Measurements from ENCODE around the gene CAMK2D.

Gene CAMK2D

GRCh38 chr4:113440371-113440770, 321.2 kb downstream of the CAMK2D start:
- Histone ChIP-seq H3K27me3 (ENCODE audit: control insufficient read depth, insufficient read depth, low read length) (no peaks in the 10 kb centered on the region), H3K27ac (ENCODE audit: low read depth, low read length) (no peak overlapping the region), H3K4me1 (ENCODE audit: control insufficient read depth, insufficient read depth, low read length) (peaks cover 31% of the 10 kb centered on the region), H3K9ac (ENCODE audit: low read length) (no peak overlapping the region), H3K36me3 (ENCODE audit: control insufficient read depth, insufficient read depth, low read length) (no peaks in the 10 kb centered on the region), H3K4me3 (ENCODE audit: low read length) (no peak overlapping the region)

GRCh38 chr4:113438596-113438995, 322.9 kb downstream of the CAMK2D start:
- no peak overlapping the region for H3K4me3 ChIP-seq (ENCODE audit: low read length)
- H3K36me3 ChIP-seq (ENCODE audit: control insufficient read depth, insufficient read depth, low read length) = no peaks in the 10 kb centered on the region
- peaks cover 18% of the 10 kb centered on the region for H3K4me1 ChIP-seq (ENCODE audit: control insufficient read depth, insufficient read depth, low read length)
- H3K27ac ChIP-seq (ENCODE audit: low read depth, low read length) = no peak overlapping the region
- H3K9ac ChIP-seq (ENCODE audit: low read length) = no peak overlapping the region
- no peaks in the 10 kb centered on the region for H3K27me3 ChIP-seq (ENCODE audit: control insufficient read depth, insufficient read depth, low read length)

GRCh38 chr4:113437129-113437528, 324.4 kb downstream of the CAMK2D start:
- H3K4me3 ChIP-seq (ENCODE audit: low read length) = no peak overlapping the region
- peak overlapping the region; percentile 76 for H3K27ac ChIP-seq (ENCODE audit: low read depth, low read length)
- H3K27me3 ChIP-seq (ENCODE audit: control insufficient read depth, insufficient read depth, low read length) = no peaks in the 10 kb centered on the region

GRCh38 chr4:113436360-113436759, 325.2 kb downstream of the CAMK2D start:
- Histone ChIP-seq H3K36me3 (ENCODE audit: control insufficient read depth, insufficient read depth, low read length) (no peaks in the 10 kb centered on the region), H3K9ac (ENCODE audit: low read length) (no peak overlapping the region), H3K27me3 (ENCODE audit: control insufficient read depth, insufficient read depth, low read length) (no peaks in the 10 kb centered on the region), H3K4me1 (ENCODE audit: control insufficient read depth, insufficient read depth, low read length) (peaks cover 23% of the 10 kb centered on the region), H3K27ac (ENCODE audit: low read depth, low read length) (peak overlapping the region; percentile 76), H3K4me3 (ENCODE audit: low read length) (no peak overlapping the region)

More at GRCh38 chr4:113437129-113437528, 324.4 kb downstream of the CAMK2D start:
- Histone ChIP-seq H3K9ac (ENCODE audit: low read length) (no peak overlapping the region), H3K36me3 (ENCODE audit: control insufficient read depth, insufficient read depth, low read length) (no peaks in the 10 kb centered on the region), H3K4me1 (ENCODE audit: control insufficient read depth, insufficient read depth, low read length) (peaks cover 23% of the 10 kb centered on the region)

- Histone ChIP-seq H3K9ac (ENCODE audit: low read length) (no peak overlapping the region), H3K36me3 (ENCODE audit: control insufficient read depth, insufficient read depth, low read length) (no peaks in the 10 kb centered on the region), H3K27me3 (ENCODE audit: control insufficient read depth, insufficient read depth, low read length) (no peaks in the 10 kb centered on the region), H3K4me1 (ENCODE audit: control insufficient read depth, insufficient read depth, low read length) (peaks cover 23% of the 10 kb centered on the region), H3K27ac (ENCODE audit: low read depth, low read length) (peak overlapping the region; percentile 76), H3K4me3 (ENCODE audit: low read length) (no peak overlapping the region)
These were observed 325.6 kb downstream of the CAMK2D start for GRCh38 chr4:113435893-113436292.

- Histone ChIP-seq H3K4me3 (ENCODE audit: low read length) (no peak overlapping the region), H3K9ac (ENCODE audit: low read length) (no peak overlapping the region), H3K27ac (ENCODE audit: low read depth, low read length) (no peak overlapping the region), H3K4me1 (ENCODE audit: control insufficient read depth, insufficient read depth, low read length) (peaks cover 23% of the 10 kb centered on the region), H3K27me3 (ENCODE audit: control insufficient read depth, insufficient read depth, low read length) (no peaks in the 10 kb centered on the region), H3K36me3 (ENCODE audit: control insufficient read depth, insufficient read depth, low read length) (no peaks in the 10 kb centered on the region)
These were observed 327.3 kb downstream of the CAMK2D start for GRCh38 chr4:113434247-113434587.

- Histone ChIP-seq H3K27ac (ENCODE audit: low read depth, low read length) (no peak overlapping the region), H3K27me3 (ENCODE audit: control insufficient read depth, insufficient read depth, low read length) (no peaks in the 10 kb centered on the region), H3K4me1 (ENCODE audit: control insufficient read depth, insufficient read depth, low read length) (peaks cover 23% of the 10 kb centered on the region), H3K4me3 (ENCODE audit: low read length) (no peak overlapping the region), H3K9ac (ENCODE audit: low read length) (no peak overlapping the region), H3K36me3 (ENCODE audit: control insufficient read depth, insufficient read depth, low read length) (no peaks in the 10 kb centered on the region)
These were observed 327.8 kb downstream of the CAMK2D start for GRCh38 chr4:113433536-113434246.

GRCh38 chr4:113433116-113433515, 328.4 kb downstream of the CAMK2D start:
- Histone ChIP-seq H3K27me3 (ENCODE audit: control insufficient read depth, insufficient read depth, low read length) (no peaks in the 10 kb centered on the region), H3K36me3 (ENCODE audit: control insufficient read depth, insufficient read depth, low read length) (no peaks in the 10 kb centered on the region), H3K4me3 (ENCODE audit: low read length) (no peak overlapping the region), H3K4me1 (ENCODE audit: control insufficient read depth, insufficient read depth, low read length) (peaks cover 23% of the 10 kb centered on the region), H3K9ac (ENCODE audit: low read length) (no peak overlapping the region), H3K27ac (ENCODE audit: low read depth, low read length) (no peak overlapping the region)

GRCh38 chr4:113423631-113424030, 337.9 kb downstream of the CAMK2D start:
- H3K27ac ChIP-seq (ENCODE audit: low read depth, low read length) = no peak overlapping the region
- no peaks in the 10 kb centered on the region for H3K36me3 ChIP-seq (ENCODE audit: control insufficient read depth, insufficient read depth, low read length)
- H3K4me1 ChIP-seq (ENCODE audit: control insufficient read depth, insufficient read depth, low read length) = no peaks in the 10 kb centered on the region
- H3K9ac ChIP-seq (ENCODE audit: low read length) = no peak overlapping the region
- H3K27me3 ChIP-seq (ENCODE audit: control insufficient read depth, insufficient read depth, low read length) = no peaks in the 10 kb centered on the region
- H3K4me3 ChIP-seq (ENCODE audit: low read length) = no peak overlapping the region

GRCh38 chr4:113420938-113421337, 340.6 kb downstream of the CAMK2D start:
- H3K27ac ChIP-seq (ENCODE audit: low read depth, low read length) = no peak overlapping the region
- H3K36me3 ChIP-seq (ENCODE audit: control insufficient read depth, insufficient read depth, low read length) = no peaks in the 10 kb centered on the region
- H3K4me3 ChIP-seq (ENCODE audit: low read length) = no peak overlapping the region
- no peaks in the 10 kb centered on the region for H3K27me3 ChIP-seq (ENCODE audit: control insufficient read depth, insufficient read depth, low read length)
- H3K4me1 ChIP-seq (ENCODE audit: control insufficient read depth, insufficient read depth, low read length) = no peaks in the 10 kb centered on the region
- no peak overlapping the region for H3K9ac ChIP-seq (ENCODE audit: low read length)

- no peak overlapping the region for H3K9ac ChIP-seq (ENCODE audit: low read length)
- H3K4me1 ChIP-seq (ENCODE audit: control insufficient read depth, insufficient read depth, low read length) = no peaks in the 10 kb centered on the region
- no peak overlapping the region for H3K27ac ChIP-seq (ENCODE audit: low read depth, low read length)
- H3K36me3 ChIP-seq (ENCODE audit: control insufficient read depth, insufficient read depth, low read length) = no peaks in the 10 kb centered on the region
- no peaks in the 10 kb centered on the region for H3K27me3 ChIP-seq (ENCODE audit: control insufficient read depth, insufficient read depth, low read length)
- no peak overlapping the region for H3K4me3 ChIP-seq (ENCODE audit: low read length)
These were observed 341.9 kb downstream of the CAMK2D start for GRCh38 chr4:113419631-113420030.

GRCh38 chr4:113411496-113411938, 350.0 kb downstream of the CAMK2D start:
- H3K27ac ChIP-seq (ENCODE audit: low read depth, low read length) = no peak overlapping the region

GRCh38 chr4:113410686-113411085, 350.9 kb downstream of the CAMK2D start:
- H3K27me3 ChIP-seq (ENCODE audit: control insufficient read depth, insufficient read depth, low read length) = no peaks in the 10 kb centered on the region
- no peak overlapping the region for H3K4me3 ChIP-seq (ENCODE audit: low read length)
- H3K4me1 ChIP-seq (ENCODE audit: control insufficient read depth, insufficient read depth, low read length) = no peaks in the 10 kb centered on the region
- no peak overlapping the region for H3K9ac ChIP-seq (ENCODE audit: low read length)
- H3K27ac ChIP-seq (ENCODE audit: low read depth, low read length) = no peak overlapping the region
- H3K36me3 ChIP-seq (ENCODE audit: control insufficient read depth, insufficient read depth, low read length) = no peaks in the 10 kb centered on the region

More at GRCh38 chr4:113411496-113411938, 350.0 kb downstream of the CAMK2D start:
- Histone ChIP-seq H3K4me1 (ENCODE audit: control insufficient read depth, insufficient read depth, low read length) (no peaks in the 10 kb centered on the region), H3K9ac (ENCODE audit: low read length) (no peak overlapping the region), H3K4me3 (ENCODE audit: low read length) (no peak overlapping the region), H3K27me3 (ENCODE audit: control insufficient read depth, insufficient read depth, low read length) (no peaks in the 10 kb centered on the region), H3K36me3 (ENCODE audit: control insufficient read depth, insufficient read depth, low read length) (no peaks in the 10 kb centered on the region)

All from rectal smooth muscle tissue (tissue), 1 donor.